Activated B cell treated with CpG ODN at 0.5 μM for 24 hours (primary cell): Measurements from ENCODE around the gene TCFL5. TPM values are rescaled to one million over a fixed set of nuclear protein-coding genes. Genes with fewer than 3 reads are reported as not detected.
"Not testable (repeated sequence)": the region's sequence is repeated elsewhere in the genome, so short reads cannot be mapped to it uniquely, and the experiment has no call there.

Experiments
- ATAC-seq: fragments of 200-7000 bp; cut with Tn5 transposase; one replicate; pipeline ENCODE4 v1.10.0; 2021; ENCODE audit warnings: low read depth, mild to moderate bottlenecking, moderate library complexity
- CTCF ChIA-PET: fragments of 350-600 bp; sonication (Branson Sonifier 250); formaldehyde crosslinking; loops from one replicate; lab custom pipeline; 2021; ENCODE audit warnings: antibody characterized with exemption; lab: Charles Lee
- POLR2A ChIA-PET: fragments of 350-600 bp; sonication (Branson Sonifier 250); formaldehyde crosslinking; loops from one replicate; lab custom pipeline; 2021; ENCODE audit warnings: antibody characterized with exemption; lab: Charles Lee
- DNase-seq: peaks from one replicate; pipeline ENCODE4 v3.0.0; 2022
- H3K27ac Mint-ChIP-seq: one replicate; pipeline ENCODE4 v1.8.0; 2020; ENCODE audit warnings: mixed read lengths
- H3K27me3 Mint-ChIP-seq: one replicate; pipeline ENCODE4 v1.8.0; 2021; ENCODE audit warnings: mixed read lengths
- H3K36me3 Mint-ChIP-seq: one replicate; pipeline ENCODE4 v1.8.0; 2021; ENCODE audit warnings: low read depth, mixed read lengths
- H3K4me1 Mint-ChIP-seq: one replicate; pipeline ENCODE4 v1.8.0; 2021; ENCODE audit warnings: mixed read lengths
- H3K4me3 Mint-ChIP-seq: one replicate; pipeline ENCODE4 v1.8.0; 2020; ENCODE audit warnings: mild to moderate bottlenecking, mixed read lengths
- H3K9me3 Mint-ChIP-seq: one replicate; pipeline ENCODE4 v1.8.0; 2020; ENCODE audit warnings: mixed read lengths
- intact Hi-C: fragments of 100-400 bp; cut with micrococcal nuclease; formaldehyde crosslinking; loops from one replicate; pipeline ENCODE4 v1.15.1; 2024
- total RNA-seq: library from RNA; stranded (reverse); gene quantifications from 2 replicates; pipeline ENCODE4 v1.2.3, GENCODE V29; 2022
- TF ChIP-seq, protein P1 (sequence below): fragments of 200-600 bp; IDR thresholded peaks from one replicate; pipeline ENCODE4 v1.8.0; 2022; ENCODE audit warnings: antibody characterized with exemption, mild to moderate bottlenecking

Gene TCFL5
- total RNA-seq, 1 donor from 2014 or later = 54.5 TPM

DNA sequence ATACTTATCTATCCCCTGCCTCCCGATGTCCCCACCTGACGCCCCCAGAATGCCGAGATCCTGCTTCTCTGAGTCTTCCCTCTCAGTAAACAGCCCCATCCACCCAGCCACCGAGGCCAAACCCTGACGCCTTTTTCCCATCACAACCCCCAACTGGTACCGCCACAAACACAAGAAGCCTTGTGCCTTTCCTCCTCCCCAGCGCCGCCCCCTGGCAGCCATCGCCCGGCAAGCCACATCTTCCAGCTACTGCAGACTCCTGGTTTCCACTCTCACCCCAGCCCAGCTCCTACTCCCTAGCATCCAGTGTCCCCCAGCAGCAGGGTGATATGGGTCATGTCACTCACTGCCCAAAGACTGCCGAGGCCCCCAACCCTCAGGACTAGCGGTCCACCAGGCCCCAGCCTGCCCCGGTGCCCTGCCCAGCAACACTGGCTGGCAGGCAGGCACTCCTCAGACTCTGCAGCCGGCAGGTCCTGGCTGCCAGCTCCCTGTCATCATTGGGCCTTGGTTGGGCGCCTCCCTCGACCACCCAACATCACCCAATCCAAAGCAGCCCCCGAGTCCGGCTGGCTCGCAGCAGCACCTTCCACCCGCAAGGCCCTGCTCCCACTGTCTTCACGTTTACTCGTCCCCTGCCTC lies 11.2 kb downstream of the TCFL5 start:
- no peak for ATAC-seq
- H3K4me3 Mint-ChIP-seq = no peak overlapping the region
- ChIA-PET POLR2A (no interaction called here), CTCF (no interaction called here)
- peaks cover 70% of the 10 kb centered on the region for H3K36me3 Mint-ChIP-seq
- H3K4me1 Mint-ChIP-seq = peaks cover 4% of the 10 kb centered on the region
- DNase-seq = no peak
- no peaks in the 10 kb centered on the region for H3K9me3 Mint-ChIP-seq
- no peaks in the 10 kb centered on the region for H3K27me3 Mint-ChIP-seq
- intact Hi-C loops = no loop called here
- no peak overlapping the region for H3K27ac Mint-ChIP-seq
- TF ChIP-seq, protein P1, sequence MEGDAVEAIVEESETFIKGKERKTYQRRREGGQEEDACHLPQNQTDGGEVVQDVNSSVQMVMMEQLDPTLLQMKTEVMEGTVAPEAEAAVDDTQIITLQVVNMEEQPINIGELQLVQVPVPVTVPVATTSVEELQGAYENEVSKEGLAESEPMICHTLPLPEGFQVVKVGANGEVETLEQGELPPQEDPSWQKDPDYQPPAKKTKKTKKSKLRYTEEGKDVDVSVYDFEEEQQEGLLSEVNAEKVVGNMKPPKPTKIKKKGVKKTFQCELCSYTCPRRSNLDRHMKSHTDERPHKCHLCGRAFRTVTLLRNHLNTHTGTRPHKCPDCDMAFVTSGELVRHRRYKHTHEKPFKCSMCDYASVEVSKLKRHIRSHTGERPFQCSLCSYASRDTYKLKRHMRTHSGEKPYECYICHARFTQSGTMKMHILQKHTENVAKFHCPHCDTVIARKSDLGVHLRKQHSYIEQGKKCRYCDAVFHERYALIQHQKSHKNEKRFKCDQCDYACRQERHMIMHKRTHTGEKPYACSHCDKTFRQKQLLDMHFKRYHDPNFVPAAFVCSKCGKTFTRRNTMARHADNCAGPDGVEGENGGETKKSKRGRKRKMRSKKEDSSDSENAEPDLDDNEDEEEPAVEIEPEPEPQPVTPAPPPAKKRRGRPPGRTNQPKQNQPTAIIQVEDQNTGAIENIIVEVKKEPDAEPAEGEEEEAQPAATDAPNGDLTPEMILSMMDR = no peak

DNA sequence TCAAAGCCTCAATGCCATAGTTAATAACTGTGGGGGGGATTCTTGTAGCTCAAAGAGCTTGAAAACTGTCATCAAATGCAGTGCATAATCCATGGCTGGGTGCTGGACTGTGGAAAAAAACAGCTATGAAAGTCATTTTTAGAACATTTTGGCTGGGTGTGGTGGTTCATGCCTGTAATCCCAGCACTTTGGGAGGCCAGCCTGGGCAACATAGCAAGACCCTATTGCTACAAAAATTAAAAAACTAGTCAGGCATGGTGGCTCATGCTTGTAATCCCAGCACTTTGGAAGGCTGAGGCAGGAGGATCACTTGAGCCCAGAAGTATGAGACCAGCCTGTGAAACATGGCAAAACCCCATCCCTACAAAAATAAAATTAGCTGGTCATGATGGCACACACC lies 12.2 kb downstream of the TCFL5 start:
- Mint-ChIP-seq H3K4me3 (no peak overlapping the region), H3K4me1 (peaks cover 4% of the 10 kb centered on the region), H3K9me3 (no peaks in the 10 kb centered on the region), H3K36me3 (peaks cover 65% of the 10 kb centered on the region), H3K27me3 (no peaks in the 10 kb centered on the region), H3K27ac (no peak overlapping the region)
- no peak for DNase-seq
- ChIA-PET CTCF (interaction anchor here (0.6 to 0.9 kb wide), 2 partner anchors 71 to 838 kb away, joined by 3 read pairs; no protein-coding TSS in a partner anchor), POLR2A (interaction anchor here (0.7 to 1.0 kb wide), 3 partner anchors 9 to 23 kb away, joined by 3 to 4 read pairs (median 3); no protein-coding TSS in a partner anchor)
- intact Hi-C loops = no loop called here
- TF ChIP-seq, protein P1 = no peak
- ATAC-seq = no peak

DNA sequence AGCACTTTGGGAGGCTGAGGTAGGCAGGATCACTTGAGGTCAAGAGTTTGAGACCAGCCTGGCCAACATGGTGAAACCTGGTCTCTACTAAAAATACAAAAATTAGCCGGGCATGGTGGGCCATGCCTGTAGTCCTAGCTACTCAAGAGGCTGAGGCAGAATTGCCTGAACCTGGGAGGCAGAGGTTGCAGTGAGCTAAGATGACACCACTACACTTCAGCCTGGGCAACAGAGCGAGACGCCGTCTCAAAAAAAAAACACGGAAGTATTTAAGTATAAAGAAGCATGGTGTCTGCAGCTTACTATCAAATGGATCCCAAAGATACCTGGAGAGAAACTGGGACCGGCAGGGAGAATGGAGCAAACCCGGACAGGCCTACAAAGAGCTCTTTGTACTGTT lies 12.7 kb downstream of the TCFL5 start:
- peaks cover 64% of the 10 kb centered on the region for H3K36me3 Mint-ChIP-seq
- POLR2A ChIA-PET = interaction anchor here (0.8 to 1.0 kb wide), 2 partner anchors 9 to 17 kb away, joined by 3 to 4 read pairs; no protein-coding TSS in a partner anchor
- ATAC-seq, intact Hi-C loops, DNase-seq, CTCF ChIA-PET, H3K27me3 Mint-ChIP-seq, H3K27ac Mint-ChIP-seq, H3K4me3 Mint-ChIP-seq, H3K4me1 Mint-ChIP-seq, H3K9me3 Mint-ChIP-seq: not testable (repeated sequence)

DNA sequence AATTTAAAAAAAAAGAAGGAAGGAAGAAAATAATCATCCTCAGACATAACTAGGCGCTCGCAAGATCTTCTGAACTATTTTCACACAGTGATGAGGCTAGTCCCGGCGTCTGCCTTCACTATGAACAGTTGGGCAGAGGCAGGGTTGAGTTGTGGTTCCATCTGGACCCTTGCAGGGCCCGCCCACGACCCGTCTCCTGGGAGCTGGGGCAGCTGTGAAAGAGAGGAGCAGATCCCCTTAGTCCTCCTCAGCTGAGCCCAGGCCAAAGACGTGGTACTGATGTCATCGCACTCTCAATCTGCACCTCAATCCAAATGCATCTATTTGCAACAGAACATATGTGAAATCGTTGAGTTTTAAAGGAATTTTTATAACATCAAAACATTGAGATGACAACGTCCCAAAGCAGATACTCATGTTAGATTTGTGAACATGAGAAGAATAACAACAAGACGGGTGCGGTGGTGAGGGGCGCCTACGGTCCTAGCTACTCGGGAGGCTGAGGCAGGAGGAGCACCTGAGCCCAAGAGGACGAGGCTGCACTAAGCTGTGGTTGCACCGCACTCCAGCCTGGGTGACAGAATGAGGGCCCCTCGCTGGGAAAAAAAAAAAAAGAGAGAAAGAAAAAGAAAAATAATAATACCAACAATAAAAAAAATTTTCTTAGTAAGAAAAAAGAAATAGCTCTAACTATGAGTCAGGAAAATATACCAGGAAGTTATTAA lies 15.3 kb downstream of the TCFL5 start:
- Mint-ChIP-seq H3K27me3 (no peaks in the 10 kb centered on the region), H3K36me3 (peaks cover 51% of the 10 kb centered on the region), H3K4me3 (no peak overlapping the region), H3K9me3 (no peaks in the 10 kb centered on the region), H3K4me1 (peaks cover 4% of the 10 kb centered on the region), H3K27ac (no peak overlapping the region)
- POLR2A ChIA-PET = interaction anchor here (0.6 to 1.9 kb wide), 6 partner anchors 8 to 923 kb away, joined by 3 to 8 read pairs (median 4); no protein-coding TSS in a partner anchor
- CTCF ChIA-PET = no interaction called here
- ATAC-seq = no peak
- intact Hi-C loops = no loop called here
- no peak for DNase-seq
- TF ChIP-seq, protein P1 = no peak

DNA sequence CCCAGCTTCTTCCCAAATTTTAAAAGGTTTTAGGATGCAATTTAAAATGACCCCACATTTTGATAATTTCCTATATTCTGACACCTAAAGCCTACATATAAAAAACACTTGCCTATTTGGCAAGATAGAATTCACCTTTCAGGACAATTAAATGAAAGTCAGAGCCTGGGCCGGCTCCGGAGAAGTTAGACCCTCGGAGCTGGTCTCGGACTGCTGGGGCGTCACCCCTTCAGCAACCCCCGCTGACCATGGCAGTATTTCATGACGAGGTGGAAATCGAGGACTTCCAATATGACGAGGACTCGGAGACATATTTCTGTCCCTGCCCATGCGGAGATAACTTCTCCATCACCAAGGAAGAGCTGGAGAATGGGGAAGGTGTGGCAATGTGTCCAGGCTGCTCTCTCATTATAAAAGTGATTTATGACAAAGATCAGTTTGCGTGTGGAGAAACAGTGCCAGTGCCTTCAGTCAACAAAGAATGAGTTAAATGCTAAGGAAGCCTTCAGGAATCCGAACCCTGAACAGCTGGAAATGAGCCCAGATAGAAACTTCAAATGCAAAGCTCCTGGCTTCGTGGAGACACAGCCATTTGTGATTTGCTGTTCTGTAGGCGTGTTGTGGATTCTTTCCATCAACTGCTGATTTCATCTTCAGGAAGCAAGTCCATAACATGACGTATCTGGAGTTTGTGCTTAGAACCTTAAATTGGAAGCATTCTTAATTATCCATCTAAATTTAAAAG lies 16.0 kb downstream of the TCFL5 start:
- H3K27me3 Mint-ChIP-seq = no peaks in the 10 kb centered on the region
- no peak overlapping the region for H3K27ac Mint-ChIP-seq
- H3K4me3 Mint-ChIP-seq = no peak overlapping the region
- H3K4me1 Mint-ChIP-seq = peaks cover 4% of the 10 kb centered on the region
- H3K9me3 Mint-ChIP-seq = no peaks in the 10 kb centered on the region
- CTCF ChIA-PET = no interaction called here
- DNase-seq = no peak
- peaks cover 50% of the 10 kb centered on the region for H3K36me3 Mint-ChIP-seq
- TF ChIP-seq, protein P1 = no peak
- intact Hi-C loops = no loop called here
- no peak for ATAC-seq
- POLR2A ChIA-PET = interaction anchor here (0.7 to 1.9 kb wide), 2 partner anchors 12 to 13 kb away, joined by 3 to 8 read pairs; no protein-coding TSS in a partner anchor
